MG63 (cell line): ENCODE results near the gene TSSK6. TPM values are rescaled to one million over a fixed set of nuclear protein-coding genes. Genes with fewer than 3 reads are reported as not detected.
A peak's percentile ranks its signal among the peaks of the same experiment; 100 is the strongest.

Source experiments
- DNase-seq: peaks from one replicate; pipeline ENCODE4 v3.0.0-alpha.2; 2020
- H3K27me3 ChIP-seq: fragments of 250-450 bp; sonication (Bioruptor Pico); 2 replicates; pipeline ENCODE4 v1.5.1; 2020; ENCODE audit warnings: mild to moderate bottlenecking, moderate library complexity
- H3K36me3 ChIP-seq: fragments of 250-450 bp; sonication (Bioruptor Pico); 2 replicates; pipeline ENCODE4 v1.5.1; 2020; ENCODE audit warnings: mild to moderate bottlenecking, moderate library complexity
- H3K4me3 ChIP-seq: fragments of 250-450 bp; sonication (Bioruptor Pico); 2 replicates; pipeline ENCODE4 v1.5.1; 2020; ENCODE audit warnings: mild to moderate bottlenecking, moderate library complexity
- H3K9me3 ChIP-seq: fragments of 250-450 bp; sonication (Bioruptor Pico); 2 replicates; pipeline ENCODE4 v1.5.1; 2020; ENCODE audit warnings: mild to moderate bottlenecking, moderate library complexity
- total RNA-seq: library from RNA; depleted of rRNA; stranded (reverse); fragments of >200 nt; shearing (Covaris generic); gene quantifications from 2 replicates; pipeline ENCODE4 v1.2.3, GENCODE V29; 2014; ENCODE audit warnings: low replicate concordance

The TSSK6 gene
- total RNA-seq, 1 experiment from 2014 or later = 9.0 TPM

DNA sequence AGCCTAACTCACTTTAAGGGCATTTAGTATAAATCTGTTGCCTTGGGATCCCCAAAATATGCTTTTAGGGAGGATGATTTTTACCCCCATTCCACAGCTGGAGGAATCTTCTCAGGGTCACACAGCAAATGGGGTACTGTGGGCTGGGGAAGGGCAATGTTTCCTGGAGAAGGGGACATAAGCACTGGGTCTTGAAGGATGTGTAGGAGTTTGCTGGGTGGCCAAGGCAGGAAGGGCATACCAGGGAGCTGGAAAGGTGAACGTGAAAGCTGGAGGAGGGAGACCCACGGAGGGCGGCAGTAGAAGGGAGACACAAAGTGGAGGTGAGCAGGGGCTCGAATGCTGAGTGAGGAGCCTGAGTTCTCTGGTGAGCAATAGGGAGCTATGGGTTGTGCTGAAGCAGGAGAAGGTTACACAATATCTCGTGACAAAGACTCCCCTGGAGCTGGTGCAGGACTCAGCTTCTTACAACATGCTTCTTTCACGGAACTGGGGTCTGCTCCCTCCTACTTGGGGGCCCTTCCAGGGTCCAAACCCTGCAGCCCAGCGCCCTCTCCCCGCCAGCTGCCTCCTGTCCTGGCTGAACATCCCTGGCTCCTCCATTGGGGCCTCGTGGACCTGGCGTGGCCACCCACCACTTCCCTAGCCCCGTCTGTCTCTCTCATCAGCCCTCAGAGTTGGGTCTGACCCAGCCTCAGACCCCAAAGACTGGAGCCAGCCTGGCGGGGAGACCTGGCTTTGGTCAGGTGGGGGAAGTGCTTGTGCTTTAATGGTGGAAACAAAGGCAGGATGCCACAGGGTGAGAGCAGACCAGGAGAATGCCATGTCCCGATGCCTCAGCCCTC, 33.8 kb upstream of the TSSK6 start:
- no peak overlapping the region for H3K4me3 ChIP-seq
- H3K27me3 ChIP-seq = no peaks in the 10 kb centered on the region
- 0 out of 2 replicates have a peak, but pooled peaks cover 2% of the 10 kb centered on the region for H3K9me3 ChIP-seq
- DNase-seq = no peak
- H3K36me3 ChIP-seq = no peaks in the 10 kb centered on the region; the same call in none of the 2 replicates

DNA sequence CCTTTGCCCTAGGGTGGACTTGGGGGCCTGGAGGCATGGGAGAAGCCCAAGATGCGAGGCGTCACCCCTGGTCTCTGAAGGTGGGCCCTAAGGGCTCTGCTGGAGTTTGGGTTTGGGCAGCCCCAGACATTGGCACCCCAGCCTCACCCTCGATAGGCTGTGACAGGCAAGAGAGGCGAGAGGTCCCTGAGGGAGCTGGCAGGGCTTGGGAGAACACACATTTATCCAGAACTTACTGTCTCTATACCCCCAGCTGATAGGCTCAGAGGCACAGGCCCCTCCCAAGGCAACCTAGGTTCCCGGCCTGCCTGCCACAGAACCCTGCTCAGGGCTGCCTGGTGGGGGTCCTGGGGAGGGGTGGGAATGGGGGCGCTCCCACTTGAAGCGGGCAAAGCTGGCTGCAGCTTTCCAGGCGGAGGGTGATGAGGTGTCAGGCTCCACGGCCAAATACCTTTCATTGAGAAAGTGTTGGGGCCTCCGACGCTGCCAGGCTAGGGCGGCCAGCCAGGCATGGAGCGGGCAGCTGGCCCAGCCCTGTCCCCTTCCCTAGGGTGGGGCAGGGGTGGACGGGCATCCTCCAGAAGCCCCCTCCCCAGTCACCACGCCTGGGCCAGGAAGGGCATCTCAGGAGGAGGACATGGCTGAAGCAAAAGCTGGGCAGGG, 32.5 kb upstream of the TSSK6 start:
- H3K4me3 ChIP-seq = no peak overlapping the region
- H3K36me3 ChIP-seq = no peaks in the 10 kb centered on the region; the same call in none of the 2 replicates
- 0 out of 2 replicates have a peak, but pooled peaks cover 2% of the 10 kb centered on the region for H3K9me3 ChIP-seq
- no peak for DNase-seq
- no peaks in the 10 kb centered on the region for H3K27me3 ChIP-seq

DNA sequence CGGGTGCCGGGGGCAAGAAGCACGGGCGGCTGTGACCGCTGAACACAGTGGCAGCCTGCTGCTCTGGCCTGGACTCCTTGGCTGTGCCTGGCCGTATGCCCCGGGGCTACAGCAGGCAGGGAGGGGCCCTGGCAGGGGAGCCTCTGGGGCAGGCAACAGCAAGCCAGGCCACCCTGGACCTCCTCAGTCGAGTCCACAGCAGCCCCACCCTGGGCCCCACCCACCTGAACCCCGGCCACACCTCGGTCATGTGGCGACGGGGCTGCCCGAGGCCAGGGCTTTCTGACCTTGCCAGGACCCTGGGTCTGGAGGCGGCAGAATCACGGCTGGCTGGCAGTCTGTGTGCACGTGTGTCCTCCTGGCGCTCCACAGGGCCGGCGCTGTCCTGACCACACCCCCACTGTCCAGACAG, 31.4 kb upstream of the TSSK6 start:
- 0 out of 2 replicates have a peak, but pooled peaks cover 2% of the 10 kb centered on the region for H3K9me3 ChIP-seq
- H3K27me3 ChIP-seq = no peaks in the 10 kb centered on the region
- no peak for DNase-seq
- H3K36me3 ChIP-seq = no peaks in the 10 kb centered on the region; the same call in none of the 2 replicates
- no peak overlapping the region for H3K4me3 ChIP-seq

DNA sequence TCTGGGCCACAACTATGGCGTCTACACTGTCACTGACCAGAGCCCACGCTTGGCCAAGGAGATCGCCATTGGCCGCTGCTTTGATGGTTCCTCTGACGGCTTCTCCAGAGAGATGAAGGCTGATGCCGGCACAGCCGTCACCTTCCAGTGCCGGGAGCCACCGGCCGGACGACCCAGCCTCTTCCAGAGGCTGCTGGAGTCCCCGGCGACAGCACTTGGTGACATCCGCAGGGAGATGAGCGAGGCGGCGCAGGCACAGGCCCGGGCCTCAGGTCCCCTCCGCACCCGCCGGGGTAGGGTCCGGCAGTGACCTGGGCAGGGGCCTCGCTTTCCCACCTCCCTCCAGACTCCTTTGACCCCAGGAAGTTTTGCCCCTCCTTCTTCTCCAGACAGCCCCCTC, 30.4 kb upstream of the TSSK6 start:
- H3K36me3 ChIP-seq = no peaks in the 10 kb centered on the region; the same call in none of the 2 replicates
- H3K27me3 ChIP-seq = no peaks in the 10 kb centered on the region
- H3K9me3 ChIP-seq = no peaks in the 10 kb centered on the region
- no peak overlapping the region for H3K4me3 ChIP-seq
- no peak for DNase-seq

DNA sequence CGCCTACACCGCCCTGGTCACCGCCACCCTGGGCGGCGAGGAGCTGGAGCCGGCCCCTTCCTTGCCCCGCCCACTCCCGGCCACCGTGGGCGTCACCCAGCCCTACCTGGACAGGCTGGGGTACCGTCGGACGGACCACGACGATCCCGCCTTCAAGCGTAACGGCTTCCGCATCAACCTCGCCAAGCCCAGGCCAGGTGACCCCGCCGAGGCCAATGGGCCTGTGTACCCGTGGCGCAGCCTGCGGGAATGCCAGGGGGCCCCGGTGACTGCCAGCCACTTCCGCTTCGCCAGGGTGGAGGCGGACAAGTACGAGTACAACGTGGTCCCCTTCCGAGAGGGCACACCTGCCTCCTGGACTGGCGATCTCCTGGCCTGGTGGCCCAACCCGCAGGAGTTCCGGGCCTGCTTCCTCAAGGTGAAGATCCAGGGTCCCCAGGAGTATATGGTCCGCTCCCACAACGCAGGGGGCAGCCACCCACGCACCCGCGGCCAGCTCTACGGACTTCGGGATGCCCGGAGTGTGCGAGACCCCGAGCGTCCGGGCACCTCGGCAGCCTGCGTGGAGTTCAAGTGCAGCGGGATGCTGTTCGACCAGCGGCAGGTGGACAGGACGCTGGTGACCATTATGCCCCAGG, 29.7 kb upstream of the TSSK6 start:
- Histone ChIP-seq H3K27me3 (no peaks in the 10 kb centered on the region), H3K4me3 (no peak overlapping the region), H3K9me3 (no peaks in the 10 kb centered on the region), H3K36me3 (no peaks in the 10 kb centered on the region; the same call in none of the 2 replicates)
- DNase-seq = no peak

DNA sequence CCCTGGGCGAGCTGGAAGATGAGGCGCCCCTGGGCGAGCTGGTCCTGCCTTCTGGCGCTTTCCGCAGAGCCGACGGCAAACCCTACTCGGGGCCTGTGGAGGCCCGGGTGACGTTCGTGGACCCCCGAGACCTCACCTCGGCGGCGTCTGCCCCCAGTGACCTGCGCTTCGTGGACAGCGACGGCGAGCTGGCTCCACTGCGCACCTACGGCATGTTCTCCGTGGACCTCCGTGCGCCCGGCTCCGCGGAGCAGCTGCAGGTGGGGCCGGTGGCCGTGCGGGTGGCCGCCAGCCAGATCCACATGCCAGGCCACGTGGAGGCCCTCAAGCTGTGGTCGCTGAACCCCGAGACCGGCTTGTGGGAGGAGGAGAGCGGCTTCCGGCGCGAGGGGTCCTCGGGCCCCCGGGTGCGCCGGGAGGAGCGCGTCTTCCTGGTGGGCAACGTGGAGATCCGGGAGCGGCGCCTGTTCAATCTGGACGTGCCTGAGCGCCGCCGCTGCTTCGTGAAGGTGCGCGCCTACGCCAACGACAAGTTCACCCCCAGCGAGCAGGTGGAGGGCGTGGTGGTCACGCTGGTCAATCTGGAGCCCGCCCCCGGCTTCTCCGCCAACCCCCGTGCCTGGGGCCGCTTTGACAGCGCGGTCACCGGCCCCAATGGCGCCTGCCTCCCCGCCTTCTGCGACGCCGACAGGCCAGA, 29.1 kb upstream of the TSSK6 start:
- no peak overlapping the region for H3K4me3 ChIP-seq
- no peaks in the 10 kb centered on the region; the same call in none of the 2 replicates for H3K36me3 ChIP-seq
- H3K9me3 ChIP-seq = no peaks in the 10 kb centered on the region
- no peak for DNase-seq
- no peaks in the 10 kb centered on the region for H3K27me3 ChIP-seq

DNA sequence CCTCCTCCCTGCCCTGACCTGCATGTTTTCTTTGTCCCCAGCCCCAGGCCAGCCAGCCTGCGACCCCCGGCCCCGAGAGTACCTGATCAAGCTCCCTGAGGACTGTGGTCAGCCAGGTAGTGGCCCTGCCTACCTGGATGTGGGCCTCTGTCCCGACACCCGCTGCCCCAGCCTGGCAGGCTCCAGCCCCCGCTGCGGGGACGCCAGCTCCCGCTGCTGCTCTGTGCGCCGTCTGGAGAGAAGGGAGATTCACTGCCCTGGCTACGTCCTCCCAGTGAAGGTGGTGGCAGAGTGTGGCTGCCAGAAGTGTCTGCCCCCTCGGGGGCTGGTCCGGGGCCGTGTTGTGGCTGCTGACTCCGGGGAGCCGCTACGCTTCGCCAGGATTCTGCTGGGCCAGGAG, 28.3 kb upstream of the TSSK6 start:
- DNase-seq = no peak
- Histone ChIP-seq H3K36me3 (no peaks in the 10 kb centered on the region; the same call in none of the 2 replicates), H3K27me3 (no peaks in the 10 kb centered on the region), H3K9me3 (no peaks in the 10 kb centered on the region), H3K4me3 (no peak overlapping the region)

DNA sequence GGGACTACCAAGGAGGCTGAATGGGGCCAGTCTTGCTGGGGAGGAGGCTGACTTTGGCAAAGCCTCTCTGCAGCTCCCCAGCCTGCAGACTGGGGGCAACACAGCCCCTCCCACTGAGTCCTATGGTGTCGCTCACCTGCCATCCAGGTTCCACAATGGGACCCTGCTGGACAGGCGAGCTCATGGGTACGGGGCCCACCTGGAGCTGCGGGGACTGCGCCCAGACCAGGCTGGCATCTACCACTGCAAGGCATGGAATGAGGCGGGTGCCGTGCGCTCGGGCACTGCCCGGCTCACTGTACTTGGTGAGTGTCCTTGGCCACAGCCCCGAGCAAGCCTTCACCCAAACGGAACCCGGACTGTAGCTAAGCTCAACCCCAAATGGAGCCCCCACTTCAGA, 27.8 kb upstream of the TSSK6 start:
- no peak for DNase-seq
- Histone ChIP-seq H3K9me3 (no peaks in the 10 kb centered on the region), H3K36me3 (no peaks in the 10 kb centered on the region; the same call in none of the 2 replicates), H3K4me3 (no peak overlapping the region), H3K27me3 (no peaks in the 10 kb centered on the region)

DNA sequence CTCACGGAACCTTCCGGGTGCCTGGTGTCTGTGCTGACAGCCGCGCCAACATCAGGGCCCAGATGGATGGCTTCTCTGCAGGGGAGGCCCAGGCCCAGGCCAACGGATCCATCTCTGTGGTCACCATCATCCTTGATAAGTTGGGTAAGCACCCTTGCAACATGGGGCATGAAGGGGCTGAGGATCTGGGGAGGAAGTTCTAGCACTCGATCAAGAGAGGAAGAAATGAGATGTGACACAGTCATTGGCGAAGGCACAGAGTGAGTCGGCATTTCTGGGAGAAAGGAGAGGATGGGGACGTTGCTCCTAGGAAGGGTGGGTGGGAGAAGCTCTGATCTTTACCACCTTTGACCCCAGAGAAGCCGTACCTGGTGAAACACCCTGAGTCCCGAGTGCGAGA, 27.2 kb upstream of the TSSK6 start:
- Histone ChIP-seq H3K4me3 (no peak overlapping the region), H3K9me3 (no peaks in the 10 kb centered on the region), H3K36me3 (no peaks in the 10 kb centered on the region; the same call in none of the 2 replicates), H3K27me3 (no peaks in the 10 kb centered on the region)
- DNase-seq = no peak

DNA sequence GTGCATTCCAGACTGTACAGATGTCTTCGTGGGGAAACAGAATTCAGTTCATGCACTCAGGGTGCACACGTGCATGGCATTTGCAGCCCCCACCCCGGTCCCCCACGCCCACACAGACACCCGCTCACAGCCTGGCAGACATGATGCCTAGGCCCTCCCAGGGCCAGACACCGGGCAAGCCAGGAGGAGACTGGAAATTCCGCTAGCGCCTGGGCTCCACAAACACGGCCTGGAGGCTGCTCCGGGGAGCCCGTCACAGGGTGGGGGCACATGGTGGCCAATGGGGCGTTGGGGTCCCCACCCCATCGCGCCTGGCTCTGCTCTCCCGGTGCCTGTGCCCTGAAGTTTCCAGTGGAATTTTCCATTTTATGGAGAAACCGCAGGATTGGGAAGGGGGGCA, 26.3 kb upstream of the TSSK6 start:
- no peaks in the 10 kb centered on the region for H3K9me3 ChIP-seq
- no peak for DNase-seq
- H3K36me3 ChIP-seq = no peaks in the 10 kb centered on the region; the same call in none of the 2 replicates
- no peak overlapping the region for H3K4me3 ChIP-seq
- no peaks in the 10 kb centered on the region for H3K27me3 ChIP-seq

DNA sequence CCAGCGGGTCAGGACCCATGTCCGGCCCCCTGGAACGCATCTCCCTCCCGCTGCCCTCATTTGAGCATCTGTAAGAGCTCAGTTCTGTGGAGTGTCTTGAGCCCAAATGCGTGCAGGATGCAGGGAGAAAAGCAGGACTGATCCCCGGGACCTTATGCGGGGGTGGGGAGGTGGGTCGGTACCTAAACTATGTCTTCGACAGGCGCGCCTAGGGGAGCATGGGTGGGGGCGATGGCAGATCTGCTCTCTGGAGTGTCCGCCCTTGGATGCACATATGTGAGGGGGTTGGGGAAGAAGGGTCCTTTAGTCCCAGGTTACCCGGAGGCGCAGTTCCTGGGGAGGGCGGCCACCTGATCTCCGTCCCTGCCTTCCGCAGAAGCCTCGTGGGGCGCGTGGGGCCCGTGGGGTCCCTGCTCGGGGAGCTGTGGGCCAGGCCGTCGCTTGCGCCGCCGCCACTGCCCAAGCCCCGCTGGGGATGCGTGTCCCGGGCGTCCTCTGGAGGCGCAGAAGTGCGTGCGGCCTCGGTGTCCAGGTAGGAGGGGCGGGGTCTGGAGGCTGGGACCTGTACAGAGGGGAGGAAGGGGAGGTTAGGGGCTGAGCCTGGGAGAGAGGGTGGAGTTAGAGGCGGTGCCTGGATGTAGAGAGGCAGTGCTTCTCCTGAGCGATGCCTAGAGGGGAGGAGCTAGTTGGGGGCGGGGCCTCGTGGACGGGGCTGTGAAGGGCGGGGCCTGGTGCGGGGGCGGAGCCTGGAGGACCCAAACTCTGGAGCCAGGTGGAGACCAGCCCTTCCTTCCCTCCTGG, 25.6 kb upstream of the TSSK6 start:
- DNase-seq = peak; percentile 50
- H3K36me3 ChIP-seq = no peaks in the 10 kb centered on the region; the same call in none of the 2 replicates
- H3K4me3 ChIP-seq = no peak overlapping the region
- H3K27me3 ChIP-seq = no peaks in the 10 kb centered on the region
- no peaks in the 10 kb centered on the region for H3K9me3 ChIP-seq

DNA sequence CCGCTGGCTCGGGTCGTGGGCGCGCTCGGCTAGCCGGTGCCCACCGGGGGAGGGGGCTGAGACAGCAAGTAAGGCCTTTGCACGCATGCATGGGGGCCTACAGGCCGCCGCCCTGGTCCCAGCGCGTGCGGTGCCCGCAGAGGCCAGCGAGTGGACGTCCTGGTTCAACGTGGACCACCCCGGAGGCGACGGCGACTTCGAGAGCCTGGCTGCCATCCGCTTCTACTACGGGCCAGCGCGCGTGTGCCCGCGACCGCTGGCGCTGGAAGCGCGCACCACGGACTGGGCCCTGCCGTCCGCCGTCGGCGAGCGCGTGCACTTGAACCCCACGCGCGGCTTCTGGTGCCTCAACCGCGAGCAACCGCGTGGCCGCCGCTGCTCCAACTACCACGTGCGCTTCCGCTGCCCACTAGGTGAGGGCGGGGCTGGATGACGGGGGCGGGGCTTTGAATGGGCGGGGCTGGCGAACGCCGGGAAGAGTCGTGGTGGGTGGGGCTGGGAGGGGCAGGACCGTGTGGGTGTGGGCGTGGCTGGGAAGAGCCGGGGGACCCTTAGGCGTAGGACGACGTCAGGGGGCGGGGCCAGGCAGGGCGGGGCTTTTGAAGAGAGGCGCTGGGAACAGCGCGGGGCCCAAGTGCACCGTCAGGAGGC, 24.8 kb upstream of the TSSK6 start:
- Histone ChIP-seq H3K9me3 (no peaks in the 10 kb centered on the region), H3K36me3 (peaks cover 5% of the 10 kb centered on the region), H3K27me3 (no peaks in the 10 kb centered on the region), H3K4me3 (no peak overlapping the region)
- DNase-seq = peak; percentile 42

DNA sequence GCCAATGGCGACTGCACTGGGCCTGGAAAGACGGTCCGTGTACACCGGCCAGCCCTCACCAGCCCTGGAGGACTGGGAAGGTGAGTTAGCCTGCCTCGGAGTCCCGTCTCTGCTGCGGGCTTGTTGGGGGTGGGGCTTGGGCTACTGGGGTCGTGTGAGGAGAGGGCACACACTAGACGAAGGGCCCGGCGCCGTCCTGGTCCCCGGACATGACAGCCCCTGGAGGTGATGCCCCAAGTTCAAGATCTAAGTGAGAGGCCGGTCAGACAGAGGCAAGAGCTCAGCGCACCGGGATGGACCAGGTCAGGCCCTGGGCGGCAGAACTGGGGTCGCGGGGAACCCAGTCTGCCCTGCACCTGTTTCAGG, 24.3 kb upstream of the TSSK6 start:
- peaks cover 5% of the 10 kb centered on the region for H3K36me3 ChIP-seq
- H3K4me3 ChIP-seq = no peak overlapping the region
- no peaks in the 10 kb centered on the region for H3K27me3 ChIP-seq
- no peaks in the 10 kb centered on the region for H3K9me3 ChIP-seq
- no peak for DNase-seq

DNA sequence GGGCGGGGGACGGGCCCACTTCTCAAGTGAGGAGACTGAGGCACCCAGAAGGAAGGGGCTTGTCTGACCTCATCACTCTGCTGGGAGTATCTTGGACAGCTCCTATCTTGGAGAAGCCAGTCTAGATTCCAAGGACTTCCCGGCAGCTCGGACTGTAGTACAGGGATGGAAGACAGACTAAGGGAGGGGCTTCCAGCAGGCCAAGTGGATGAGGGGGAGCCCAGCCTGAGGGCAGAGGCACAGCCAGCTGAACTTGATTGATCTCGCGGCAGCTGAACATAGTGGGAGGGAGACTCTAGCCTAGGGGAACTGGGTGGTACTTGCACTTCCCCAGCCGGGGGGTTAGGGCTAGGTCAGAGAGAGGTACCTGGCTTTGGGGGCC, 23.4 kb upstream of the TSSK6 start:
- no peak for DNase-seq
- Histone ChIP-seq H3K9me3 (no peaks in the 10 kb centered on the region), H3K4me3 (no peak overlapping the region)

DNA sequence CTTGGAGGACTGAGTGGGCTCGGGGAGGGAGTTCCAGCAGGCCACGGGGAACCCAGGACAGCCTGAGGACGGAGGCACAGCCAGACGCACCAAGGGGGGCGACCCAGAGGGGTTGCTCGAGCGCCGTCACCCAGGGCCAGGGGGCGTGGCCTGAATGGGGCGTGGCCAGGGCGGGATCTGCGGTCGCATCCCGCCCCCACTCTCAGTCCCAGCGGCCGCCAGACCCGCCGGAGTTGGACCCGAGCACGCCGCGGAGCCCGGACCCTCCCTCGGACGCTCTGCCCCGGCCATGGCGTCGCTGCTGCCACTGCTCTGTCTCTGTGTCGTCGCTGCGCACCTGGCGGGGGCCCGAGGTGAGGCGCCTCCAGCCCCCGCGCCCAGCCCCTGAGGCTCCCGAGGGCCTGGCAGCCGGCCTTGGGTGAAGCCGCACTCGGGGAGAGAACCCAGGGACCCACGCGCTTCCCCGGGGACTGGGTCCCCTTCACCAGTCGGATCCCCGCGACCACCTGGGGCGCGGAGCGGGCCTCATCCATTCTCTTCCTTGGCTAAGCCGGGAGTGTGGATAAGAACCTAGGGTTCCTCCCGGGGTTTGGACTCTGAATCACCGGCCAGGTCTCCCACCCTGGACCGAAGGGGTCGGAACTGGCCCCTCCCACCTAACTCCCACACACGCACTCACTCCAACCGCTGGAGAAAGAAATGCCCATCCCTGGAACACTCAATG, 22.9 kb upstream of the TSSK6 start, which contains the start of gene CILP2:
CILP2 (plus strand) TSS at position 205 of the 724 bp plus-strand sequence; CDS start at position 290, 85 bp downstream.
- Histone ChIP-seq H3K4me3 (no peak within 1 kb of the TSS), H3K9me3 (no peaks in the 10 kb centered on the region)
- DNase-seq = no peak

More for the DNA sequence above, 23.4 kb upstream of the TSSK6 start:
- H3K27me3 ChIP-seq = no peaks in the 10 kb centered on the region
- 0 out of 2 replicates have a peak, but pooled peaks cover 5% of the 10 kb centered on the region for H3K36me3 ChIP-seq

More for the DNA sequence above, 22.9 kb upstream of the TSSK6 start, which contains the start of gene CILP2:
- Histone ChIP-seq H3K36me3 (0 out of 2 replicates have a peak, but pooled peaks cover 5% of the 10 kb centered on the region), H3K27me3 (no peaks in the 10 kb centered on the region)
